Epithelial cell of proximal tubule (primary cell): ENCODE data around the gene ATP9A. TPM values are rescaled to one million over a fixed set of nuclear protein-coding genes. Genes with fewer than 3 reads are reported as not detected.

Source experiments
- DNase-seq: peaks from one replicate; pipeline ENCODE4 v3.0.0-alpha.2; 2011; ENCODE audit warnings: low read depth
- H3K4me3 ChIP-seq: 2 replicates; pipeline ENCODE4 v1.5.1; 2011; ENCODE audit warnings: low read depth, mild to moderate bottlenecking, low read length
- total RNA-seq: library from RNA; depleted of rRNA; stranded (reverse); fragments of >200 nt; gene quantifications from 2 replicates; pipeline ENCODE4 v1.2.3, GENCODE V29; 2015
- TF ChIP-seq, protein P1 (sequence below): conservative IDR thresholded peaks from 2 replicates; pipeline ENCODE4 v1.5.1; 2012; ENCODE audit warnings: low read depth, mild to moderate bottlenecking, low read length

Gene ATP9A
- total RNA-seq, 1 donor from 2014 or later, result 22.5 TPM

DNA sequence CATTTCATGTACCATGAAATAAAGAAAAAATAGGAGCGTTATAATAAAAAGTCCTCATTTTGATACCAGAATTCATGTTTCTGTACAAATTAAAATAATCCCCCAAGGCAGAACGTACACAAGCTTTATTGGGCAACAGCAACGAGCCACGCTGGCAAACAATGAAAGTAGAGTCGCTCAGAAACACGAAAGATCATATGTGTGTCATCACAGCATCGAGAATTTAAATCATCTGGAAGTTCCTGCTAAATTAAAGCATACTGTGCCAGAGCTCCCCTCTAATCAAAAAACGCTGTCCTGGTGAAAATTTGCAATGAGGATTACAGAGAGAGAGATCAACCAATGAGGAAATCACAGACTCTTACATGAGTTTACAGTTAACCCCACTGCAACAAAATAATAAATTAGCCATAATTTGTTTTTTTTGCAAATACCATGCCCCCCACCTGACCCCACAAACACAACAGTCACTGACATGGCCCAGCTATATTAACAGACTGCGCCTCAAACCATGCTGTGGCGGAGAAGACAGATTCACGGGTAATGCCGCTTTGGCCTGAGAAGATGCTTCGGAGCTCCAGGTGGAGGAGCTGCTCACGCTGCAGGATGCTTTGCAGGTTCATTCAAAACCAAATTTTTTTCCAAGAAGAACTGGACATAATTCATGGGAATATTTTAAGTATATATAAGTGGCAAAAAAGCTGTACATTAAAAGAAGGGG, 171.4 kb downstream of the ATP9A start:
- TF ChIP-seq, protein P1, sequence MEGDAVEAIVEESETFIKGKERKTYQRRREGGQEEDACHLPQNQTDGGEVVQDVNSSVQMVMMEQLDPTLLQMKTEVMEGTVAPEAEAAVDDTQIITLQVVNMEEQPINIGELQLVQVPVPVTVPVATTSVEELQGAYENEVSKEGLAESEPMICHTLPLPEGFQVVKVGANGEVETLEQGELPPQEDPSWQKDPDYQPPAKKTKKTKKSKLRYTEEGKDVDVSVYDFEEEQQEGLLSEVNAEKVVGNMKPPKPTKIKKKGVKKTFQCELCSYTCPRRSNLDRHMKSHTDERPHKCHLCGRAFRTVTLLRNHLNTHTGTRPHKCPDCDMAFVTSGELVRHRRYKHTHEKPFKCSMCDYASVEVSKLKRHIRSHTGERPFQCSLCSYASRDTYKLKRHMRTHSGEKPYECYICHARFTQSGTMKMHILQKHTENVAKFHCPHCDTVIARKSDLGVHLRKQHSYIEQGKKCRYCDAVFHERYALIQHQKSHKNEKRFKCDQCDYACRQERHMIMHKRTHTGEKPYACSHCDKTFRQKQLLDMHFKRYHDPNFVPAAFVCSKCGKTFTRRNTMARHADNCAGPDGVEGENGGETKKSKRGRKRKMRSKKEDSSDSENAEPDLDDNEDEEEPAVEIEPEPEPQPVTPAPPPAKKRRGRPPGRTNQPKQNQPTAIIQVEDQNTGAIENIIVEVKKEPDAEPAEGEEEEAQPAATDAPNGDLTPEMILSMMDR, result no peak
- no peak for DNase-seq

DNA sequence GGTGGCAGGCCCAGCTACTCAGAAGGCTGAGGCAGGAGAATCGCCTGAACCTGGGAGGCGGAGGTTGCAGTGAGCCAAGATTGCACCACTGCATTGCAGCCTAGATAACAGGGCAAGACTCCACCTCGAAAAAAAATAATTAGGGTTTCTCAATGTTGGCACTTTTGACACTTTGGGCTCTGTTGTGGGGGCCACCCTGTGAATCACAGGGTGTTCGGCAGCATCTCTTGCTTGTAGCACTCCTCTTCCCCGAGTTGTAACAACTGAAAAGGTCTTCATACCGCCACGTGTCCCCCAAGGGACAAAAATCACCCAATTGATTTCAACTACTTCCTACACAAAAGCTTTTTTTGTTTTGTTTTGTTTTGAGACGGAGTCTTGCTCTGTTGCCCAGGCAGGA, 172.4 kb downstream of the ATP9A start:
- no peak overlapping the region for H3K4me3 ChIP-seq
- TF ChIP-seq, protein P1, result no peak
- DNase-seq, result no peak

More for the DNA sequence above, 171.4 kb downstream of the ATP9A start:
- H3K4me3 ChIP-seq, result no peak overlapping the region

- H3K4me3 ChIP-seq, result no peak overlapping the region
- TF ChIP-seq, protein P1, result peak; percentile 96
- DNase-seq, result peak; percentile 29
Measured at GRCh38 chr20:51595058-51595532, 173.1 kb downstream of the ATP9A start.

GRCh38 chr20:51594236-51595057, 173.7 kb downstream of the ATP9A start:
- TF ChIP-seq, protein P1, result no peak
- no peak for DNase-seq
- no peak overlapping the region for H3K4me3 ChIP-seq

DNA sequence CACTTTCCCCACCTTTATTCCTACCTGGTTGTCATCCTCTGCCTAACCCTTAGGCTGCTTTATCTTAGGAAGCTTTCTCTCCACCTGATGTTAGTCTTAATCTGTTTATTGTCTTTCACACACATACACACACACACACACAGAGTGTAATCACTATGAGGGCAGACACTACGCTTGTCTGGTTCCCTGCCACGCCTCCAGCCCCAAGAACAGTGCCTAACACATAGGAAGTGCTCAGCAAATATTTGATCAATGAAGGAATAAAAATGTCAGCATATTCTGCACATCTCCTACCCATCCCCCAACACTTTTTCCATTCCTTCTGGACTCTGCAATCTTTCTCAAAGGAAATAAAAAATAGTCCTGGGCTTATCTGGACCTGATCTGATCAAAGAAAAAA, 174.6 kb downstream of the ATP9A start:
- TF ChIP-seq, protein P1, result no peak
- DNase-seq, result no peak
- no peak overlapping the region for H3K4me3 ChIP-seq

DNA sequence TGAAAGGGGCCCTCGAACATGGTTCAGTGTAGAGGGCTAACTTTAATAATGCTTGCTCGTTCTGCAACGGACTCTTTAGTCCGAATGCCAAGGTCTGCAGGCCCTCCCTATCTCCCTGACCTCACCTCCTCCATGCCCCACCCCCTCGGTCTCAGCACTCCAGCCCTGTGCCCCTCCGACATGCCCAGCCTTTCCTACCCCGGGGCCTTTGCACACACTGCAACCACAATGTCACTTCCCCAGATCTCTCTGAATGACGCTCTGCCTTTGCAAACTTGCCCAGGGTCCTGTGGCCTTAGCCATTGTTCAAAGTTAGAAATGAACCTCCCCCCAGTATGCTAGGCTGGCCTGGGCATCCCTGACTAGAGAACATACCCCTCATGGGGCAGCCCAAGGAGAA, 175.6 kb downstream of the ATP9A start:
- H3K4me3 ChIP-seq, result no peak overlapping the region
- no peak for DNase-seq
- TF ChIP-seq, protein P1, result no peak
